NT2/D1 (cell line): Measurements from ENCODE around the gene PODXL2.
"Not testable (repeated sequence)": the region's sequence is repeated elsewhere in the genome, so short reads cannot be mapped to it uniquely, and the experiment has no call there.

ENCODE experiments used
- DNase-seq: peaks from one replicate; pipeline ENCODE4 v3.0.0-alpha.2; 2011; ENCODE audit warnings: low read depth, low spot score
- H3K27me3 ChIP-seq: 2 replicates; pipeline ENCODE4 v1.6.0; 2011; ENCODE audit warnings: mild to moderate bottlenecking; ENCODE audit not compliant: insufficient read length, insufficient read depth
- H3K36me3 ChIP-seq: 2 replicates; pipeline ENCODE4 v1.6.1; 2011; ENCODE audit warnings: mild to moderate bottlenecking, low read length, mixed read lengths; ENCODE audit not compliant: insufficient read depth, insufficient read length
- H3K4me1 ChIP-seq: 2 replicates; pipeline ENCODE4 v1.5.1; 2011; ENCODE audit not compliant: insufficient read depth, insufficient read length
- H3K4me3 ChIP-seq: 2 replicates; pipeline ENCODE4 v1.5.1; 2011; ENCODE audit warnings: low read depth; ENCODE audit not compliant: insufficient read length
- H3K9ac ChIP-seq: 2 replicates; pipeline ENCODE4 v1.6.0; 2011; ENCODE audit warnings: low read depth; ENCODE audit not compliant: insufficient read length
- H3K9me3 ChIP-seq: 2 replicates; pipeline ENCODE4 v1.5.1; 2011; ENCODE audit warnings: mild to moderate bottlenecking, low read length; ENCODE audit not compliant: insufficient read depth
- SUZ12 ChIP-seq: IDR thresholded peaks from 2 replicates; pipeline ENCODE4 v1.6.1; 2011; ENCODE audit not compliant: insufficient read length, insufficient read depth; ENCODE audit errors: extremely low read depth
- YY1 ChIP-seq: IDR thresholded peaks from 2 replicates; pipeline ENCODE4 v1.6.1; 2011; ENCODE audit not compliant: insufficient read length, insufficient read depth
- ZNF274 ChIP-seq: IDR thresholded peaks from 2 replicates; pipeline ENCODE4 v1.6.1; 2011; ENCODE audit warnings: mild to moderate bottlenecking, low read depth, low read length

Gene PODXL2

GRCh38 chr3:127597020-127597771 is 31.8 kb upstream of the PODXL2 start:
- Histone ChIP-seq H3K4me1 (peaks cover 6% of the 10 kb centered on the region), H3K9ac (peak overlapping the region; percentile 68), H3K9me3 (no peaks in the 10 kb centered on the region), H3K36me3 (peaks cover 44% of the 10 kb centered on the region), H3K4me3 (peak overlapping the region; percentile 94), H3K27me3 (no peaks in the 10 kb centered on the region)
- no peak for TF ChIP-seq SUZ12
- no peak for TF ChIP-seq ZNF274
- TF ChIP-seq YY1: no peak
- no peak for DNase-seq

- H3K9me3 ChIP-seq: no peaks in the 10 kb centered on the region
- H3K4me1 ChIP-seq: peaks cover 6% of the 10 kb centered on the region
- H3K4me3 ChIP-seq: peak overlapping the region; percentile 94
- TF ChIP-seq SUZ12 (no peak), YY1 (no peak), ZNF274 (no peak)
- peaks cover 48% of the 10 kb centered on the region for H3K36me3 ChIP-seq
- H3K9ac ChIP-seq: peak overlapping the region; percentile 99
- DNase-seq: no peak
- H3K27me3 ChIP-seq: no peaks in the 10 kb centered on the region
Measured at GRCh38 chr3:127598841-127599570, 30.0 kb upstream of the PODXL2 start.

GRCh38 chr3:127600749-127601456 is 28.1 kb upstream of the PODXL2 start:
- H3K4me3 ChIP-seq: no peak overlapping the region

GRCh38 chr3:127604035-127604434 is 24.9 kb upstream of the PODXL2 start:
- DNase-seq: no peak
- Histone ChIP-seq H3K9me3 (no peaks in the 10 kb centered on the region), H3K9ac (no peak overlapping the region), H3K27me3 (no peaks in the 10 kb centered on the region), H3K36me3 (peaks cover 93% of the 10 kb centered on the region), H3K4me1 (peaks cover 6% of the 10 kb centered on the region), H3K4me3 (no peak overlapping the region)
- TF ChIP-seq ZNF274: no peak
- no peak for TF ChIP-seq SUZ12
- no peak for TF ChIP-seq YY1

More at GRCh38 chr3:127600749-127601456, 28.1 kb upstream of the PODXL2 start:
- TF ChIP-seq YY1: no peak
- no peak for TF ChIP-seq SUZ12
- TF ChIP-seq ZNF274: no peak
- H3K9ac ChIP-seq: peak overlapping the region; percentile 44
- H3K36me3 ChIP-seq: peaks cover 62% of the 10 kb centered on the region
- H3K9me3 ChIP-seq: no peaks in the 10 kb centered on the region
- H3K4me1 ChIP-seq: peaks cover 6% of the 10 kb centered on the region
- no peak for DNase-seq
- H3K27me3 ChIP-seq: no peaks in the 10 kb centered on the region

GRCh38 chr3:127604546-127605165 is 24.3 kb upstream of the PODXL2 start:
- no peak for DNase-seq
- Histone ChIP-seq H3K27me3 (no peaks in the 10 kb centered on the region), H3K4me3 (no peak overlapping the region), H3K36me3 (peaks cover 93% of the 10 kb centered on the region), H3K9me3 (no peaks in the 10 kb centered on the region), H3K4me1 (peaks cover 4% of the 10 kb centered on the region), H3K9ac (no peak overlapping the region)
- no peak for TF ChIP-seq SUZ12
- no peak for TF ChIP-seq ZNF274
- TF ChIP-seq YY1: no peak

GRCh38 chr3:127605547-127605946 is 23.4 kb upstream of the PODXL2 start:
- DNase-seq, H3K4me1 ChIP-seq, H3K4me3 ChIP-seq, H3K9ac ChIP-seq, H3K9me3 ChIP-seq, H3K27me3 ChIP-seq: not testable (repeated sequence)
- peaks cover 91% of the 10 kb centered on the region for H3K36me3 ChIP-seq
